GM21390 (cell line): Measurements from ENCODE around the gene C11orf98.

Experiments used
- ATAC-seq: cut with Tn5 transposase; IDR thresholded peaks from one replicate; pipeline ENCODE4 v1.9.1; 2021; ENCODE audit not compliant: unreplicated experiment

Gene C11orf98

DNA sequence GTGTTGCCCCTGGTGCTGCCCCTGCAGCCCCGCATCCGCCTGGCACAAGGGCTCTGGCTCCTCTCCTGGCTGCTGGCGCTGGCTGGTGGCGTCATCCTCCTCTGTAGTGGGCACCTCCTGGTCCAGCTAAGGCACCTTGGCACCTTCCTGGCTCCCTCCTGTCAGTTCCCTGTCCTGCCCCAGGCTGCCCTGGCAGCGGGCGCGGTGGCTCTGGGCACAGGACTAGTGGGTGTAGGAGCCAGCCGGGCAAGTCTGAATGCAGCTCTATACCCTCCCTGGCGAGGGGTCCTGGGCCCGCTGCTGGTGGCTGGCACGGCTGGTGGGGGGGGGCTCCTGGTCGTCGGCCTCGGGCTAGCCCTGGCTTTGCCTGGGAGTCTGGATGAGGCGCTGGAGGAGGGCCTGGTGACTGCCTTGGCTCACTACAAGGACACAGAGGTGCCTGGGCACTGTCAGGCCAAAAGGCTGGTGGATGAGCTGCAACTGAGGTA, 51.7 kb downstream of the C11orf98 start:
- ATAC-seq = no peak
